ENCODE results near the gene PTPN22.

DNA sequence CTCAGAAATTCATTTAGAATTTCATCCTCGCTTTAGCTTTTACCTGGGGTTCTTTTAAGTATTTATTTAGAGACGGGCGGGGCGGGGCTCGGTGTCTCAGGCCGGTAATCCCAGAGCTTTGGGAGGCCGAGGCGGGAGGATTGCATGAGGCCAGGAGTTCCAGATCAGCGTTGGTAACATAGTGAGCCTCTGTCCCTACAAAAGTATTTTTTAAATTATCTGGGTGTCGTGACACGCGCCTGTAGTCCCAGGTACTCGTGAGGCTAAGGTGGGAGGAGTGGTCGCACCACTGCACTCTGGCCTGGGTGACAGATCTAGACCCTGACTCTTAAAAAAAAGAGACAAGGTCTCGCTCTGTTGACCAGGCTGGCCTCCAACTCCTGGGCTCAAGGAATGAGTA, 58.3 kb downstream of the PTPN22 start:
- TF ChIP-seq CTCF (IDR thresholded peaks at IDR 0.05) (no peak), POLR2A (IDR thresholded peaks at IDR 0.05) (no peak), POLR2AphosphoS5 (IDR thresholded peaks at IDR 0.05) (no peak)
